Peyer's patch (tissue), 4 donors: Measurements from ENCODE around the gene ADAMTS15. TPM values are rescaled to one million over a fixed set of nuclear protein-coding genes. Genes with fewer than 3 reads are reported as not detected.

Experiments used
- DNase-seq, 3 donors: peaks; one replicate each; pipeline ENCODE4 v3.0.0-alpha.2; 2017 to 2019
- H3K27ac ChIP-seq, 4 donors: fragments of 200-600 bp; sonication (generic); one replicate each; pipeline ENCODE4 v1.5.1; 2016 to 2019
- H3K27me3 ChIP-seq, 2 donors: fragments of 200-600 bp; sonication (generic); one replicate each; pipeline ENCODE4 v1.5.1; 2019
- H3K36me3 ChIP-seq, 3 donors: fragments of 200-600 bp; sonication (generic); one replicate each; pipeline ENCODE4 v1.5.1; 2016 to 2019
- H3K4me1 ChIP-seq, 4 donors: fragments of 200-600 bp; sonication (generic); one replicate each; pipeline ENCODE4 v1.5.1; 2016 to 2019
- H3K4me3 ChIP-seq, 4 donors: fragments of 200-600 bp; sonication (generic); 1 replicate in 3 of 4; 2 replicates in 1 of 4; pipeline ENCODE4 v1.5.1; 2016 to 2019; ENCODE audit warnings: mild to moderate bottlenecking in 1 of 4
- H3K9me3 ChIP-seq, 4 donors: fragments of 200-600 bp; sonication (generic); one replicate each; pipeline ENCODE4 v1.5.1; 2016 to 2019; ENCODE audit warnings: mild to moderate bottlenecking in 1 of 4
- POLR2A ChIP-seq, 2 donors: fragments of 450-650 bp; IDR thresholded peaks; one replicate each; pipeline ENCODE4 v1.5.1; 2017; ENCODE audit warnings: antibody characterized with exemption in 2 of 2, mild to moderate bottlenecking in 2 of 2, moderate library complexity in 2 of 2
- total RNA-seq, 4 donors: library from RNA; depleted of rRNA; stranded (reverse); fragments of >200 nt; gene quantifications; one replicate each; pipeline ENCODE4 v1.1.0, GENCODE V29; 2016
- TF ChIP-seq, protein P1 (sequence below), 6 experiments: fragments of 450-650 bp in 4 of 6; fragments of 200-600 bp in 2 of 6; sonication (generic) in 1 of 6; IDR thresholded peaks; one replicate each; pipeline ENCODE4 v1.5.1; 2017 to 2019; ENCODE audit warnings: antibody characterized with exemption in 6 of 6, mild to moderate bottlenecking in 3 of 6, moderate library complexity in 1 of 6

The ADAMTS15 gene
- total RNA-seq, 4 donors from 2014 or later = 0.53 to 5.8 (median 2.6) TPM

DNA sequence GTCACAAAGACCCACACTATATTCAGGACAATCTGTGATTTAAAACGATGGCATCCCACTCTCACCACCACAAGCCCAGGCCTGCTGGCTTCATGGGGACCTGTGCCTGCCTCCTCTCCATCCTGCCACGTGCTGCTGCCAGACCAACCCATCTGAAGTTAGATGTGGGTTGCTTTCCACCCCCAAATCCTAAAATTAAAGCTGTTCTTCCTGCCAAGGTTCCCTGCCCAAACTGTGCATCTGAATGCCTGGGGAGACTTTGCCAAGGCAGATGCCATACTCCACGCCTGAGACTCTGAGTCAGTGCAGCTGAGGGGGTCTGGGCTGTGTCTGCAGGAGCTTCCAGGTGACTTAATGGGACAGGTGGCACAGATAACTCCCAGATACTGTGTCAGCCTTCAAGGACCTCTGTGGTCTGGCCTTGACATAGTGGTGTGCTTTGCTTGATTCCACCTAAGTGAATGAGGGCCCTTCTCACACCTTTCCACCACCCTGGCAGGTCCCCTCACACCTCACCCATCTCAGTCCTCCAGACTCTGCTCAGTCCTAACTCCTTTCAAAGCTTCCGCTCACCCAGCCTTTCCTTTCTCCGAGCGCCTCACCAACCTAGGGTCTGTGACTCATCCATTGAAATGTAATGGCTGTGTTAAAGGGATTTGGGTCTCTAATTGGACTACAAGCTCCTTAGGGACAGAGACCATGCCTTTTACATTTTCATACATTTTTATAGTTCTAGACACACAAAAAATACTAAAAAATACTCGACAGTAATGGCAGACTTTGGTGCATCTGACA, 38.7 kb upstream of the ADAMTS15 start:
- no peak overlapping the region for H3K4me3 ChIP-seq
- DNase-seq = no peak
- no peak overlapping the region for H3K27ac ChIP-seq
- no peaks in the 10 kb centered on the region for H3K27me3 ChIP-seq
- TF ChIP-seq POLR2A (IDR thresholded peaks at IDR 0.05) = no peak
- TF ChIP-seq, protein P1, sequence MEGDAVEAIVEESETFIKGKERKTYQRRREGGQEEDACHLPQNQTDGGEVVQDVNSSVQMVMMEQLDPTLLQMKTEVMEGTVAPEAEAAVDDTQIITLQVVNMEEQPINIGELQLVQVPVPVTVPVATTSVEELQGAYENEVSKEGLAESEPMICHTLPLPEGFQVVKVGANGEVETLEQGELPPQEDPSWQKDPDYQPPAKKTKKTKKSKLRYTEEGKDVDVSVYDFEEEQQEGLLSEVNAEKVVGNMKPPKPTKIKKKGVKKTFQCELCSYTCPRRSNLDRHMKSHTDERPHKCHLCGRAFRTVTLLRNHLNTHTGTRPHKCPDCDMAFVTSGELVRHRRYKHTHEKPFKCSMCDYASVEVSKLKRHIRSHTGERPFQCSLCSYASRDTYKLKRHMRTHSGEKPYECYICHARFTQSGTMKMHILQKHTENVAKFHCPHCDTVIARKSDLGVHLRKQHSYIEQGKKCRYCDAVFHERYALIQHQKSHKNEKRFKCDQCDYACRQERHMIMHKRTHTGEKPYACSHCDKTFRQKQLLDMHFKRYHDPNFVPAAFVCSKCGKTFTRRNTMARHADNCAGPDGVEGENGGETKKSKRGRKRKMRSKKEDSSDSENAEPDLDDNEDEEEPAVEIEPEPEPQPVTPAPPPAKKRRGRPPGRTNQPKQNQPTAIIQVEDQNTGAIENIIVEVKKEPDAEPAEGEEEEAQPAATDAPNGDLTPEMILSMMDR (IDR thresholded peaks at IDR 0.05) = no peak
- no peaks in the 10 kb centered on the region for H3K9me3 ChIP-seq
- H3K36me3 ChIP-seq = no peaks in the 10 kb centered on the region
- no peaks in the 10 kb centered on the region for H3K4me1 ChIP-seq

DNA sequence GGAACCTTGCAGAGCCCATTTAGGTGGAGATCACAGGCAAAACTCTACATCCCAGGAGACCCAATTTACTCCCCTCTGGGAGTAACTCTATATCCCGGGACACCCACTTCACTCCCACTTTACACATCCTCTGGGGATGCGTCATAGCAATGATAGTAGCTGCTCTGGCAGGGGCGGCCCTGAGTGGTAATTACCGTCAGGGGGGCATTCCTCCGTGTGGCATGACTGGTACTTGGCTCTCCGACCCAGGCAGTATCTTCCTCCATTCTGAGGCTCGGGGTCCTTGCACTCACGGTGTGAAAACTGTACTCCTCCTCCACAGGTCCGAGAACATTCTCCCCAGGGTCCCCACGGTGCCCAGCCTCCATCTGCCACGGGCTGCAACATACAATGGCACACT, 37.2 kb upstream of the ADAMTS15 start:
- DNase-seq = no peak
- TF ChIP-seq, protein P1 (IDR thresholded peaks at IDR 0.05) = no peak
- TF ChIP-seq POLR2A (IDR thresholded peaks at IDR 0.05) = no peak
- Histone ChIP-seq H3K4me1 (no peaks in the 10 kb centered on the region), H3K4me3 (no peak overlapping the region), H3K27me3 (no peaks in the 10 kb centered on the region), H3K27ac (no peak overlapping the region), H3K9me3 (no peaks in the 10 kb centered on the region), H3K36me3 (no peaks in the 10 kb centered on the region)

DNA sequence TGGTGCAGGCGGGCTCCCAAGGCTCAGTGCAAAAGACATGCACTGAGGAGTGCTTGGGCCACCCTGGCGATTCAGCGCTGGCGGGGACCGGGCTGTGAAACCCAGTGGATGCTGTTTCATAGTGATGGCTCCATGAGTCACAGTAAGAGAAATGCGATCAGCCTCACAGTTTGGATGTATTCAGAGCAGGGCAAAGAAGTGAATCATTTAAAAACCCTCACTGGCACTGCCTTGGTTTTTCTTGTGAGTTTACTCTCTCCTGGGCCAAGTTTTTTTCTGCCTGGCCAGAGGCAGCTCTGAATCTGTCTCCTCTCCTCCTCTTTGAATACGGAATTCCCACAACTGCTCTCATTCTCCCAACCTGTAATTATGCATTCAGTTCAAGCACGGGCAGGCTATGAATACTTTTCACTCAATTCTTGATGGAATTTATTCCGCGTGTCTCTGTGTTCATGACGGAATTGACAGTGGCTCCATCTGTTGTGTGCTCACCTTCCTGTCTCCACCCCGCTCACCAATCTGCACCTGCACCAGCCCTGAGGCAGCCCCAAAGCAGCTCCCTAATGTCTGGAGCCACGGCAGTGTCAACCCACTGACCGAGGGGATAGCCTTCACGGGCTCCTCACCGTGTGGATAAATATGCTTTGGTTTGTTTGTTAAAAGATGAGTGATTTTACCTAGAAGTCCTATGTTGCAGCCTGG, 34.9 kb upstream of the ADAMTS15 start:
- no peak overlapping the region for H3K27ac ChIP-seq

DNA sequence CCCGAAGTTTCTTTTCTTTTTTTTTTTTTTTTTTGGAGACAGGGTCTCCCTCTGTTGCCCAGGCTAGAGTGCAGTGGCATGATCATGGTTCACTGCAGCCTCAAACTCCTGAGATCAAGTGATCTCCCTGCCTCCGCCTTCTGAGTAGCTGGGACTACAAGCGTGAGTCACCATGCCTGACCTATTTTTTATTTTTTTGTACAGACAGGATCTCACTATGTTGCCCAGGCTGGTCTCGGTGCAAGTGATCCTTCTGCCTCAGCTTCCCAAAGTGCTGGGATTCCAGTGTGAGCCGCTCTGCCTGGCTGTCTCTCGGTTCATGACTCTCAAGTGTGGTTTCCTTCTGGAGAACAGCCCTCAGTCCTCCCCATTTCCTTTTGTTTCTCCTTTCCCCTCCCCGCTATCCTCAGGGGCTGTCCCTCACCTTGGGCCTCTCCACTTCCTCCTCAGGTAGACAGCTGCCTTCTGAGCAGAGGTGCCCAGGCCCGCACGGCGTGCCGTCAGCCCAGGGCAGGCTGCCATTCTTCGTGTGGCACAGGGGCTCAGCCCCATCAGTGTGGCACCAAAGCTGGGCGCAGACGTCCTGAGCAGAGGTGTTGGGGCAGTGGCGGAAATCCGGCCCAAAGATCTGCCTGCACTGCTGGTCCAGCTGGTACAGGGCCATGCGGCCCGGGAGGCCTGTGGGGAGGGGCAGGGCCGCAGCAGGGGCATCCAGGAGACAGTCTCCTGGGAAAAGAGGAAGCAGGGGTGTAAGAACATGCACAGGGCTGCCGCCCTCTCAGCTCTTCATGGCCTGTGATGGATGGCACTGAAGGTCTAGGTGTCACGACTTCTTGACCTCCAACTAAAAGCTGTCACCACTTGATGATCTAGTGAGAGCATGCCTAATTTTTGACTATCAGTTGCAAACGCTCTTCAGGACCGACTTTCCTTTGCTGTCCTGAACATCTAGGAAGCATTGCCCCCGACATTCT, 34.1 kb upstream of the ADAMTS15 start:
- no peak for DNase-seq
- Histone ChIP-seq H3K9me3 (no peaks in the 10 kb centered on the region), H3K27me3 (no peaks in the 10 kb centered on the region), H3K27ac (no peak overlapping the region), H3K36me3 (no peaks in the 10 kb centered on the region), H3K4me3 (no peak overlapping the region), H3K4me1 (no peaks in the 10 kb centered on the region)
- TF ChIP-seq, protein P1 (IDR thresholded peaks at IDR 0.05) = no peak
- TF ChIP-seq POLR2A (IDR thresholded peaks at IDR 0.05) = no peak

More for the DNA sequence above, 34.9 kb upstream of the ADAMTS15 start:
- H3K4me3 ChIP-seq = no peak overlapping the region
- no peaks in the 10 kb centered on the region for H3K9me3 ChIP-seq
- no peaks in the 10 kb centered on the region for H3K27me3 ChIP-seq
- H3K36me3 ChIP-seq = no peaks in the 10 kb centered on the region
- no peak for DNase-seq
- no peaks in the 10 kb centered on the region for H3K4me1 ChIP-seq
- no peak for TF ChIP-seq POLR2A (IDR thresholded peaks at IDR 0.05)
- TF ChIP-seq, protein P1 (IDR thresholded peaks at IDR 0.05) = no peak
